ENCODE measurements around the gene ADGRA1. TPM values are rescaled to one million over a fixed set of nuclear protein-coding genes. Genes with fewer than 3 reads are reported as not detected.

Gene ADGRA1
- total RNA-seq, 4 donors from 2014 or later = 0.32 TPM; not detected in 3

GRCh38 chr10:133115453-133115842, 27.7 kb downstream of the ADGRA1 start:
- ATAC-seq (ENCODE audit: low FRiP score) (no peak), DNase-seq (ENCODE audit: low spot score) (no peak)
- TF ChIP-seq CTCF (IDR thresholded peaks at IDR 0.05) = no peak

DNA sequence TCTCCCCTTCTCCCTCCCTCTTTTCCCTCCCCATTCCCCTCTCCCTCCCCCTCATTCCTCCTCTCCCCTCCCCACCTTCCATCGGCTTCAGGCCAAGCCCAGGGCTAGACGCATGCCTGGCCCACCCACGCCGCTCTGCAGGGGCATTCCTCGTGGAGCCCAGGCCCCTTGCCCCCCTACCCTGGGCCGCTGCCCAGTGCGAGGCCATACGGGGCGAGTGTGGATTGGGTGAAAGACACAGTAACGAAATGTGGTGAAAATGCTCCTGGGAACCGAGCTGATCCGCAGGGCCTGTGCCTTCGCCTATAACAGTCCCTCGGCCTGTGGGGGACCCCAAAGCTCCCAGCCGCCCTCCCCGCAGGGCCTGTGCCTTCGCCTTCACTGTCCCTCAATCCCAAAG, 28.3 kb downstream of the ADGRA1 start:
- TF ChIP-seq CTCF (IDR thresholded peaks at IDR 0.05) = no peak
- DNase-seq (ENCODE audit: low spot score) = no peak
- ATAC-seq (ENCODE audit: low FRiP score) = no peak

DNA sequence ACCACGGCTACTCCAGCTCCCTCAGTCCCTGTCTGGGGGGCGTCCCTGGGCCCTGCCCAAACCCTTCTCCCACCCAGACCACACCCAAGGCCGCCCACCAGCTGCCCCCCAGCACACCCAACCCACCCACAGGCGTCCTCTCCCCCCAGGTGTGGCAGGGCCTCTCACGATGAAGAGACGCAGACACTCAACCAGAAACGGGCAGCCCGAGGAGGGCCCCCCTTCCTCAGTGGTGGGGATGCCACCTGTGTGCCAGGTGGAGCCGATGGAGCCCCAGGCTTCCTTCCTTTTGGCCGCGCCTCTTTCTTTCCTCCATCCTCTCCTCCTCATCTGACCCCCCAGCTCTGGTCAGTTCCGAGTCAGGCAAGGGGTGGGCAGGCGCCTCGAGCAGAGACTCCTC, 28.7 kb downstream of the ADGRA1 start:
- ATAC-seq (ENCODE audit: low FRiP score) (no peak), DNase-seq (ENCODE audit: low spot score) (no peak)
- no peak for TF ChIP-seq CTCF (IDR thresholded peaks at IDR 0.05)

GRCh38 chr10:133117036-133117687, 29.4 kb downstream of the ADGRA1 start:
- ATAC-seq (ENCODE audit: low FRiP score) (no peak), DNase-seq (ENCODE audit: low spot score) (no peak)
- TF ChIP-seq CTCF (IDR thresholded peaks at IDR 0.05) = no peak

GRCh38 chr10:133117688-133118071, 30.0 kb downstream of the ADGRA1 start:
- ATAC-seq (ENCODE audit: low FRiP score) (no peak), DNase-seq (ENCODE audit: low spot score) (no peak)
- TF ChIP-seq CTCF (IDR thresholded peaks at IDR 0.05) = no peak

DNA sequence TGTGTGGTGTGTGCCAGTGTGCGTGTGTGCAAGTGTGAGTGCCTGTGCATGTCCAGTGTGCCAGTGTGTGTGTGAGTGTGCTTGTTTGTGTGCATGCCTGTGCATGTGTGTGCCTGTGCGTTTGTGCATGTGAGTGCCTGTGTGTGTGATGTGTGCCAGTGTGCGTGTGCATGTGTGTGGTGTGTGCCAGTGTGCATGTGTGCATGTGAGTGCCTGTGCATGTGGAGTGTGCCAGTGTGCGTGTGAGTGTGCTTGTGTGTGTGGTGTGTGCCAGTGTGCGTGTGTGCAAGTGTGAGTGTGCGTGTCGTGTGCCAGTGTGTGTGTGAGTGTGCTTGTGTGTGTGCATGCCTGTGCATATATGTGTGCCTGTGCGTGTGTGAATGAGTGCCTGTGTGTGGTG, 33.8 kb downstream of the ADGRA1 start:
- no peak for DNase-seq (ENCODE audit: low spot score)
- ATAC-seq (ENCODE audit: low FRiP score) = no peak
- no peak for TF ChIP-seq CTCF (IDR thresholded peaks at IDR 0.05)

DNA sequence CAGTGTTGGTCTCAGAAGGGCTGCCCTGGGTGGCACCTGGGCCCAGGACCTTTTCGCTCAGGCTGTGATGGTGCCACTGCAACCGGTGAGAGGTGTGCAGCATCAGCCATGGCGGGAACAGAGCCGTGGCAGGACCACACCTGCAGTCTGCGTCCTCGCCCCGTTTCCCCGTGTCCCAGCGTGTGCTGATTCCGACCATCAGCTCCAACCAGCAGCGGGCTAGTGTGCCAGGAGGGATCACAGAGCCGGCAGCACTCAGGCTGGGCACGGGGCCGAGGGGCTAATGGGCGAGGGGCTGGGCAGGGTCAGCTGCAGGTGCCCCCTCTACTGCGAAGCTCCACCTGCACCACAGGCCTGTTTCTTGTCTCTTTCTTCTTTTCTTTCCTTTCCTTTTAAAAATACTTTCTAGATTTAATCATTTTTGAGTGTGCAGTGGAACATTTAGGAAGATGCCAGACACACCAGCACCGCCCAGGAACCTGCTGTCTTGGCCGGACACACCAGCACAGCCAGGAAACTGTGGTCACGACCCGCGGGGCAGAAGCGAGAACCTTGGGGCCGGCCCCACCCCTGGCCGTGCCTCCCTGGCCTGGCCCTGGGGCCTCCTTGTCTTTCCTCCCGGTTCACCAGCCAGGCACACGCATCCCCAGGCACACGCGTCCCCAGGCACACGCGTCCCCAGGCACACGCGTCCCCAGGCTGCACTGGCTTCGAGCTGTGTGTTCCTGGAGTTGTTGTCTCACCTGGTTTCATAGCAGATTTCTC, 34.6 kb downstream of the ADGRA1 start:
- ATAC-seq (ENCODE audit: low FRiP score) (no peak), DNase-seq (ENCODE audit: low spot score) (no peak)
- no peak for TF ChIP-seq CTCF (IDR thresholded peaks at IDR 0.05)
